Suprapubic skin (tissue), 3 donors: Measurements from ENCODE around the gene SPCS3.

ENCODE experiments used
- CTCF ChIP-seq, 2 donors: fragments of 200-600 bp in 1 of 2; fragments of 450-650 bp in 1 of 2; sonication (generic) in 1 of 2; IDR thresholded peaks; one replicate each; pipeline ENCODE4 v1.5.1; 2016 to 2019; ENCODE audit warnings: antibody characterized with exemption in 2 of 2, mild to moderate bottlenecking in 1 of 2, moderate library complexity in 1 of 2
- POLR2AphosphoS5 ChIP-seq, 3 donors: sonication (generic); formaldehyde crosslinking; IDR thresholded peaks; one replicate each; pipeline ENCODE4 v1.6.1; 2017; ENCODE audit warnings: antibody characterized with exemption in 3 of 3

DNA sequence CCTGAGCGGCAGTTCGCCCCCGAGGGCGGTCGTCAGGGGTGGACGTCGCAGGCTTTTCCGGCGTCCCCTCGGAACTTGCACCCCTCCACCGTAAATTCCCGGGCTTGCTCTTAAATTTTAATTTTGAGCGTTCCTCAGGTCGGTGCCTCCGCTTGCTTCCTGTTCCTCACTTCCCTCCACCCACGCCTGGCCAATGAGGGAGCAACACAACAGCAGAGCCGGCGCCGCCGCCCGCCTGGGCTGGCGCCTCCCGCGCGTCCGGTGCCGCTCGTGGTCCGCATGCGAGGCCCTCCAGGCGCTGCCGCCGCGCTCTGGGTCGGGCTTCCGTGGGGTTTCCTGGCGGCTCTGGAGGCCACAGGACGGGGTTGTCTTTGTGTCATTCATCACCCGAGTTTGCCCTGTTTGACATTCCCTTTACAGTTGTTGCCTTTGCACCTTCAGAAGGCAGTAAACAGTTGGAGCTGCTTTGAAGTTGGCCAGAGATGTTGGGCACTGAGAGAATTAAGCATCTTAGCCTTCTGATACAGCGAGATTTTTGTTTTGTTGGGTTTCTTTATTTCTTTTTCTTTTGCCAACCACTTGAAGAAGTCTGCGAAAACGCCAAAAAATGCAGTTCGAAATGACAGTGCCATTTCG lies 692 bp downstream of the SPCS3 start:
- no peak for TF ChIP-seq POLR2AphosphoS5 (IDR thresholded peaks at IDR 0.05)
- TF ChIP-seq CTCF (IDR thresholded peaks at IDR 0.05), result no peak
